Activated CD4-positive, alpha-beta T cell treated with anti-CD3 and anti-CD28 coated beads for 4 hours (primary cell): ENCODE measurements around the gene C12orf43.
A peak's percentile ranks its signal among the peaks of the same experiment; 100 is the strongest.

Experiments used
- DNase-seq, 2 donors: peaks; one replicate each; pipeline ENCODE4 v3.0.0-alpha.2; 2020

Gene C12orf43

GRCh38 chr12:121030576-121031212, 14.4 kb upstream of the C12orf43 start:
- no peak for DNase-seq

DNA sequence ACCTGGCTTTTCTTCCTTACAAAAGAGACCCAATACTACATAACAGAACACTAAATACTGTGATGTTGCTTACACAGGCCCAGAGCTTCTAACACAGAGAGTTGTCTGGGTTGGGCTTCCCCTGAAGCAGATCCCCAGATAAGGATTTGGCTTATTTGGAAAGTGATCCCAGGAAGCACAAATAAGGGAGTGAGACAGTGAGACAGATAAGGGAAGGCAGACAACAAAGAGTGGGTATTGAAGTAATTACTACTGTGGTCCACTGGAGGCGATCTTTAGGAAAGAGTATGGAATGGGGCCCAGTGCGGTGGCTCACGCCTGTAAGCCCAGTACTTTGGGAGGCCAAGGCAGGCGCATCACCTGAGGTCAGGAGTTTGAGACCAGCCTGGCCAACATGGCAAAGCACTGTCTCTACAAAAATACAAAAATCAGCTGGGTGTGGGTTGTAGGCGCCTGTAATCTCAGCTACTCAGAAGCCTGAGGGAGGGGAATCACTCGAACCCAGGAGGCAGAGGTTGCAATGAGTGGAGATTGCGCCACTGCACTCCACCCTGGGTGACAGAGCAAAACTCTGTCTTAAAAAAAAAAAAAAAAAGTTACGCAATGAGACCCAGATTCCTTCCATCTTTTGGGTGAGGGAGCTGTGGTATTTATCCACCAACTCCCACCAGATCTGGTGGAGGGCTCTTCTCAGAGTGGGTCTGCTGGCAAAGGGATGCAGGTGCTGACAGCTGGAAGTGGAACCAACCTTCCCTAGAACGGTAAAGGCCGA, 10.2 kb upstream of the C12orf43 start:
- DNase-seq, result no peak

- DNase-seq, result no peak
Measured at GRCh38 chr12:121025442-121026226, 9.3 kb upstream of the C12orf43 start.

- no peak for DNase-seq
Measured at GRCh38 chr12:121023799-121024198, 7.5 kb upstream of the C12orf43 start.

- DNase-seq, result no peak
Measured at GRCh38 chr12:121022713-121023112, 6.4 kb upstream of the C12orf43 start.

- no peak for DNase-seq
Measured at GRCh38 chr12:121021754-121022153, 5.5 kb upstream of the C12orf43 start.

DNA sequence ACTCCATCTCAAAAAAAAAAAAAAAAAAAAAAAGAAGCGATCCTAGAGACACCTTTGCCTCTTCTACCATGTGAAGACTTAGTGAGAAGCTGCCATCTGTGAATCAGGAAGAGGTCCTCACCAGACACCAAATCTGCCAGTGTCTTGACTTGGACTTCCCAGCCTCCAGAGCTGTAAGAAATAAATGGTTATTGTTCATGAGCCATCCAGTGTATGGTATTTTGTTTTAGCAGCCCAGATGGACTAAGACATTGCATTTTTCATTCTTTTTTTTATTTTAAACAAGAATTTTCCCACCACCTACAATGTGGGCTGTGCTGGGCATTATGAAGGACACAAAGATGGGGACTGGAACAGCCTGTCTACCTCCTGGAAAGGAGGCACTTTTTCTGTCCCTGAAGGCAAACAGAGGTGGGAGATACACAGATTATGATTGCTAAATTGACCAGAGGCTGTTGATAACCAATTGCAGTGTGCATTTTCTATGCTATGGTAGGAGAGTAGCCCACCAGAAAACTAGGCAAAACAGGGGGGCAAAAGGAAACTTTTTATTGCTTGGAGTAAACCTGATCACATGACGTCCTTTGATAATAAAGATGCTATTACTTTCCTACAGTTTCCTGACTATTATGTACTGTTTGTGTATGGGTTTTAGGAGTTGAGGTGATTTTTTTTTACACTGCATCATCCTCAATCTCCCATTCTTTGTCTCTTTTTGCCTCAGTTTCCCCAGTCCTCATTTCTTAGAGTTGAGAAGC, 2.8 kb upstream of the C12orf43 start:
- DNase-seq, result no peak

GRCh38 chr12:121017966-121018491, 1.7 kb upstream of the C12orf43 start:
- DNase-seq, result no peak

DNA sequence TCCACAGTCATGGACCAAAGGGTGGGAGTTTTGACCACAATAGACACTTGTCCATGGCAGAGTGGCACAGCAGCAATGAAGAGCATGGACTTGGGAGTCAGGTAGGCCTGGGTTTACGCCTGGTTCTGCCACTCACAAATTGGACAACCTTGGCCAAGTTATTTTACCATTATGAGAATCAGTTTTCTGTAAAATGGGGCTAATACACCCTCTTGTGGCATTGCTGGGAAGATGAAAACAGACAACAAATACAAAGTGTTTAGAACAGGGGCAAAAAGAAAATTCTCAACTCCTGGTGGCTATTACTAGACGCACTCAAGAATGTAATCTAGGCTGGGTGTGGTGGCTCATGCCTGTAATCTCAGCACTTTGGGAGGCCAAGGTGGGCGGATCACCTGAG, 2.6 kb downstream of the C12orf43 start:
- no peak for DNase-seq

- DNase-seq, result no peak
Measured at GRCh38 chr12:121011820-121012219, 4.5 kb downstream of the C12orf43 start.

DNA sequence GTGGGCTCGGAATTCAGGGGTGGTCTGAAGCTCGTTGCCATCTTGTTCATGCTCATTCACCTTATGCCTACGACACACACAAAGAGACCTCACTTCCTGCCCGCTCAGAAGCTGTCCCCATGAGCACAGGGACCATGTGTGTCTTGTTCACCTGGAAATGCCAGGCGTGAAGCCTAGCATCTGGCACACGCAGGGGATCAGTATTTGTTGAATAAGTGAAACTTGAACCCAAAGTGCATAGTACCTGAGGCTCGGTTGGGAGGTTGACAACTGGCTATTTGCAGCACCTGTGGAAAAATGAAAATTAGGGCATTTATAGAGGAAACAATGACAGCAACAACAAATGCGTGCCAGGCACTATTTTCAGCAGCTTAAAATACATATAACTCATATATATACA, 5.4 kb downstream of the C12orf43 start:
- no peak for DNase-seq

- no peak for DNase-seq
Measured at GRCh38 chr12:121009741-121010140, 6.5 kb downstream of the C12orf43 start.

- no peak for DNase-seq
Measured at GRCh38 chr12:121008347-121009098, 7.8 kb downstream of the C12orf43 start.

DNA sequence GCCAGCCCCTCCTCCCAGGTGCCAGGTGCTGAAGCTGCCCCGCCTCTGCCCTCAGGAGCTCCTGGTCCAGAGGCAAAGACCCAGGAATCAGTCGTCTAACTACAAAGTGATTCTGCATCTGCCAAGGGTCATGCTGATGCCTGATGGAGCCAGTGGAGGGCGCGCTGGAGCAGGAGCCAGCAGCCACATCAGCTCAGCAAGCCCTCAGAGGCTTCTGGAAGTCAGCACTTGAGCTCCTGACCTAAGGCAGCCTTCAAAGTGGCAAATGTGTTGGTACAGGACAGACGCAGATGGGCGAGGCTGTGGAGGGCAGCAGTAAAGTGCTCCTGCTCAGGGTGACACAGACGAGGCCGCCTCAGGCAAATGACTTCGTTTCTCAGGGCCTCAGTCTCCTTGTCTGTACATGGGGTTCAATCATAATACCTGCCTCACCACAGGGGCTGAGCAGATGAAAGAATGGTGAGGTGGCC, 10.9 kb downstream of the C12orf43 start:
- peak; percentile 19 to 22 for DNase-seq

- no peak for DNase-seq
Measured at GRCh38 chr12:121004253-121004815, 12.0 kb downstream of the C12orf43 start.

DNA sequence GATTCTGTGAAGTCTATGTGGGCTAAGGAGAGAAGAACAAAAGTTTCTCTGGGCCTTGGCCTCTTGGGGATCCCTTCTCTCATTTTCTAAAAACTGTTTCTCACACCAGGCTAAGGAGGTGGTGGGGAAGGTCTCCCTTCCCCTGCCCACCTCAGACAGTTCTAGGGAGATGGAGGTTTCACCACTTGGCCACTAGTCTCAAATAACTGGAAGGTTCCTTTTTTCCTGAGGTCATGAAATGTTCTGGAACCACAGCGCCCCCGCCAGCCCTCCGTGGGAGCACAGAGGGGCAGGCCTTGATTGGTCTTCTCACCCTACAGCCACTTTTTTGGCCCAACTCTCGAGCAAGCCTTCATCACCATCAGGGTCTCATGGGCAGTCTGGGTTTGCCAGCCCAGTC, 12.6 kb downstream of the C12orf43 start:
- DNase-seq, result no peak

DNA sequence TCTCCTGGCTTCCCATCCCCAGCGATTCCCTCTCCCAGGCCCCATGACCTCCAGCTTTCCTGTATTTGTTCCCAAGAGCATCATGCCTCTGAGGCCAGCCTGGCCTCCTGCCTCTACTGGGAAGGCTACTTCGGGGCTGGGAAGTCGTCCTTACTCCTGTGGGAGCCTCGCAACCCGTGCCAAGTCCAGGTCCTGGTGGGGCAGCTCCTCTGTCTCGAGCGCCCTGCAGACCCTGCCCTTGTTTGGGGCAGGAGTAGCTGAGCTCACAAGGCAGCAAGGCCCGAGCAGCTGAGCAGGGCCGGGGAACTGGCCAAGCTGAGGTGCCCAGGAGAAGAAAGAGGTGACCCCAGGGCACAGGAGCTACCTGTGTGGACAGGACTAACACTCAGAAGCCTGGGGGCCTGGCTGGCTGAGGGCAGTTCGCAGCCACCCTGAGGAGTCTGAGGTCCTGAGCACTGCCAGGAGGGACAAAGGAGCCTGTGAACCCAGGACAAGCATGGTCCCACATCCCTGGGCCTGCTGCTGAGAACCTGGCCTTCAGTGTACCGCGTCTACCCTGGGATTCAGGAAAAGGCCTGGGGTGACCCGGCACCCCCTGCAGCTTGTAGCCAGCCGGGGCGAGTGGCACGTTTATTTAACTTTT, 14.3 kb downstream of the C12orf43 start:
- DNase-seq, result no peak

DNA sequence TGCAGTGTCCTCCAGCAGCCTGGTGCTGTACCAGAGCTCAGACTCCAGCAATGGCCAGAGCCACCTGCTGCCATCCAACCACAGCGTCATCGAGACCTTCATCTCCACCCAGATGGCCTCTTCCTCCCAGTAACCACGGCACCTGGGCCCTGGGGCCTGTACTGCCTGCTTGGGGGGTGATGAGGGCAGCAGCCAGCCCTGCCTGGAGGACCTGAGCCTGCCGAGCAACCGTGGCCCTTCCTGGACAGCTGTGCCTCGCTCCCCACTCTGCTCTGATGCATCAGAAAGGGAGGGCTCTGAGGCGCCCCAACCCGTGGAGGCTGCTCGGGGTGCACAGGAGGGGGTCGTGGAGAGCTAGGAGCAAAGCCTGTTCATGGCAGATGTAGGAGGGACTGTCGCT, 15.2 kb downstream of the C12orf43 start:
- DNase-seq, result no peak

DNA sequence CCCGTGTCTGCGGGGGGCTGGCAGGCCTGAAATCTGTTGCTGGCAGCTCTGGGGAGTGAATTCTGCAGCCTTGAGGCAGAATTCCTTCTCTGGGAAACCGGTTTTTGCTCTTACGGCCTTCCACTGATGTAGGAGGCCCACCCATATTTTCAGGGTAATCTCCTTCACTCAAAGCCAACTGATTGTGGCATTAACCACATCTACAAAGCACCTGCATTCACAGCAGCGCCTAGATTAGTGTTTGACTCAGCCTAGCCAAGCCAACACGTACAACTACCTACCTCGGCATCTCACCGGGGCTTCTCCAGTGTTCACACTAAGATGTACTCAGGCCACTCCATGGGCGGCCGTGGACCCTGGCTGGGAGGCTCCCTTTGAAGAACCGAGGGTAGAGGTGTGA, 15.8 kb downstream of the C12orf43 start:
- DNase-seq, result no peak

GRCh38 chr12:120999191-121000120, 16.8 kb downstream of the C12orf43 start:
- no peak for DNase-seq
